ENCODE results near the gene SHCBP1L.
"Not testable (repeated sequence)": the region's sequence is repeated elsewhere in the genome, so short reads cannot be mapped to it uniquely, and the experiment has no call there.

The SHCBP1L gene

DNA sequence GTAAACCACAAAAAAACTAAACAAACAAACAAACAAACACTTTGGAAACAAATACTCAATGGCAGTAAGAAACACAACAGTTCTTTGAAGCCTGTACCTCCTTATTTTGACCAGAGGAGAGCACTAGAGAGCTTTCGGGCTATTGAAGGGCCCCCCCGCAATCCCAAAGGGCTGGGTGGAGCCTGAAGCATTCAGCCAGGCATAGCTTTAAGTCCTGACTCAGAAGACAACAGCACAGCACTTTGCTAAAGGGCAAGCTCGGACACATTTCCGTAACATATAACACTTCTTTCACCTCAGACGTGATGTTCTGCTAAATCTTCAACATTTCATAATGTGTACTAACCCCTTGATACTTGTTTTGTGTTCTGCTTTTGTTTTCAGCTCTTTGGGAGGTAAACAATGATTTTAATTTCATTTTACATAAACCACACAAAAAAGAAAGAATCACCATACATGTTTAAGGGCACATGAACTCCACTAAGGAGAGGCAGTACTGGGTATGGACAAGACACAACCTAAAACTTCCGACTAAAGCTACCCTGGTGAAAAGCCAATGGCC lies 9.7 kb upstream of the SHCBP1L start:
- DNase-seq: peak; percentile 66

DNA sequence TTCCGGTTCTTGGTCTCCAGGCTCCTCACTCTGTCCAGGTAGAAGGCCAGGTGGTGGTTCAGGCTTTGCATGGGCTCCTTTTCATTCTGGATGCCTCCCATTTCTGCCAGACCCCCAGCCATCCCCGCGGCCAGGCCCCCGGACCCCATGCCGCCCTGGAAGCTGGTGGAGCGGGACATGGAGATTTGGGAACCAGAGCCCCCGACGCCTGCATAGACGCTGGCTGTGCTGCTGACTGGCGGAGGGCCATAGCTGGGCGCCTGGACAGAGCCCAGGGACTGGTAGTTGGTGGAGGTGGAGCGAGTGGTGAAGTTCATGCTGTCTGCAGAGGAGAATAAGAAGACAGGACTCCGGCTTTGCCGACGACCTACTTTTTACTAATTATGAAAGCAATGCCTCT lies 7.1 kb upstream of the SHCBP1L start:
- DNase-seq: no peak

DNA sequence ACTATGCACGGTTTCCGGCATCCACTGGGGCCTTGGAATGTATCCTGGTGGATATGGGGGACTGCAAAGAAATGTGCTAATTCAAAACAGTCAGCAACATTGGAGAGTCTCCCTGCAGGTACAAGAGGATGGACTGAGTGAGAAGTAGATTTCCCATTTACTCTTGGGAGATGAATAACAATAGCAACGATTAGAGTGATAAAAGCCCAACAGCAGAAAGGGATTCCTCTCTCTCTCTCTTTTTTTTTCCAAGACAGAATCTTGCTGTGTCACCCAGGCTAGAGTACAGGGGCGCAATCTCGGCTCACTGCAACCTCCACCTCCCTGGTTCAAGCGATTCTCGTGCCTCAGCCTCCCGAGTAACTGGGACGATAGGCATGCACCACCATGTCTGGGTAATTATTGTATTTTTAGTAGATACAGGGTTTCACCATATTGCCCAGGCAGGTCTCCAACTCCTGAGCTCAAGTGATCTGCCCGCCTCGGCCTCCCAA lies 5.0 kb upstream of the SHCBP1L start:
- DNase-seq: no peak

DNA sequence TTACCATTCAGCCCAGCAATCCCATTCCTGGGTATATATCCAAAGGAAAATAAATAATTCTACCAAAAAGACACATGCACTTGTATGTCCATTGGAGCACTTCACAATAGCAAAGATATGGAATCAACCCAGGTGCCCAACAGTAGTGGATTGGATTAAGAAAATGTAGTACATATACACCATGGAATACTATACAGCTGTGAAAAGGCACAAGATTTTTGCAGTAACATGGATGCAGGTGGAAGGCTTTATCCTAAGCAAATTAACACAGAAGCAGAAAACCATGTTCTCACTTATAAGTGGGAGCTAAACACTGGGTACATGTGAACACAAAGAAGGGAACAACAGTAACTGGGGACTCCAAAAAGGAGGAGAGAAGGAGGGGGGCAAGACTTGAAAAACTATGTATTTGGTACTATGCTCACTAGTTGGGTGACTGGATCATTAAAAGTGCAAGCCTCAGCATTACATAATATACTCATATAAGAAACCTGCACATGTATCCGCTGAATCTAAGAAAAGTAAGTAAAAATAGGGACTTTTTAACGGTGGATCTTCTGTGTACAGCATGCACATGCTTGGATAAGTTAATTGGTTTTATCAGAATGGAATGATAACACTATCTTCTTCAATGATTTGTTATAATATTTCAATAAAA lies 3.9 kb upstream of the SHCBP1L start:
- no peak for DNase-seq

DNA sequence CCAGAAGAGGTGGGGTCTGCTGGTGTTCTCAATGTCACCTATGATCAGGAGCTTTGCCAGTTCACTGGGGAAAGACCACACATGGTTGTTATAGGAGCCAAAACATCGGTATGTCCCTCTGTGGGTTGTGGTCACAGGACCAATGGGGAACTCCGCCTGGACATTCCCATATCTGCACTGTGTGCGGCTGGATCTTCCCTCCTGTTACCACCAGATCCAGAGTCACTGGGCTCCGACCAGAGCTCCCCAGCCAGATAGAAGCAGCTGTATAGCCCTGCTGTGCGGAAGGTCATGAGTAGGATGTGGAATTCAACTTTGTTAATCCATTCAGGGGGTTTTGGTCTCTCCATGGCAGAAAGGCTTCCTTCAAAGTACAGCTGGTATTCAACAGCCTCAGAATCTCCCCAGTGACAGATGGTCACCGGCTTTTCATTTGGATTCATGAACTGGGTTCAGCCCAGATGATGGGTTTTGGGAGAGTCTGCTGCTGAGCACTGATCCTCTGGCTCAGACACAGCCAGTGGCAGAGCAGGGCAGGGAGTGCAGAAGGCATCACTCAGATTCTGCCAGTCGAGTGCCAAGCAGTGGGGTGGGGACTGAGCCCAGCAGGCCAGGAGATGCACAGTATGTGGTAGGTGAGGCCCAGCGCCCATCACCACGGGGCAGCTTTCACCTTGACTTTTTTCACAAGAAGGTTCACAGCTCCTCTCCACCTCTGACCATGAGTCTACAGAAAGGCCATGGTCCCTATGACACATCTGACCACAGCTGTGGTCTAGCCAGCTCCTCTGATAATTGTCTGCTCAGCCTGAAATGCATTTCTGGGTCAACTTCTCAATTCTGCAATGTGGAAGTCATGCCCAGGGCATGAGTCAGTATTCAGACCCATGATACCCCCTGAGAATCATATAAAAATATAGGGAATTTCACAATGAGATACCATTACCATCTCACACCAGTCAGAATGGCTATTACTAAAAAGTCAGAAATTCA lies 2.9 kb upstream of the SHCBP1L start:
- DNase-seq: peak; percentile 72

DNA sequence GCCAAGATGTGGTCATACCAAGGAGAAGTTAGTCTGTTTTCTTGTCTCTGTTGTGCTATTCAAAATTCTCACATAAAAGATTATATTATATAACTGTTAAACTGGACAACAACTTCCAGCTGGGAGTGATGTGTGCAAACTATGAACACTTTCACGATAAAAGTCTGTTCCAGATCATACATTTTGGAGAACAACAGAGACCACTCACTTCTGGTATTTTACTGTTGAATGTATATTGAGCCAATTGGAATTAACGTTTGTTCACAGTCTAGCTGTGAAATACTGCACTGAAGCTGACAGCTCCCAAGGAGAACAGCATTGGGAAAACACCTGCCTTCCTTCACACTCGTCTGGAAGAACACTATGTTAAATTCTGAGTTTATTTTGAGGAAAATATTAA lies 860 bp upstream of the SHCBP1L start:
- DNase-seq: no peak

- not testable (repeated sequence) for DNase-seq
Measured at GRCh38 chr1:182943336-182943735, 9.6 kb downstream of the SHCBP1L start.

DNA sequence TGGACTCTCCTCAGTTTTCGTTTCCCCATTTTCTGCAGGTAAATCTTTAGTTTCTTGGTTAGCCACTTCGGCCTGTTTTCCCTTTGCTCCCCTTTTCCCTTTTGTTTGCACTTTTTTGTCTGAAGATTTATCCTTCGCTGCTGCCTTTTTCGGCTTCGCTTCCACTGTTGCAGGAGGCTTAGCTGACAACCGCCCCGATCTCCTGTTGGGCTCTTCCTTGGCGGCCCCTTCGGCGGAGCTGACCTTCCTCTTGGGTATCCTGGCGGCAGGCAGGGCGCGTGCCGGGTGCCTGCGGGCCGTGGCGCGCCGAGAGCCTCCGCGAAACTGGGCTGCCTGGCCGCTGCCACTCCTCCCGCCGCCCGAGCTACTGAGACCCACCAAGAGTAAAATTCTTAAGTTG lies 10.8 kb downstream of the SHCBP1L start:
- DNase-seq: not testable (repeated sequence)

DNA sequence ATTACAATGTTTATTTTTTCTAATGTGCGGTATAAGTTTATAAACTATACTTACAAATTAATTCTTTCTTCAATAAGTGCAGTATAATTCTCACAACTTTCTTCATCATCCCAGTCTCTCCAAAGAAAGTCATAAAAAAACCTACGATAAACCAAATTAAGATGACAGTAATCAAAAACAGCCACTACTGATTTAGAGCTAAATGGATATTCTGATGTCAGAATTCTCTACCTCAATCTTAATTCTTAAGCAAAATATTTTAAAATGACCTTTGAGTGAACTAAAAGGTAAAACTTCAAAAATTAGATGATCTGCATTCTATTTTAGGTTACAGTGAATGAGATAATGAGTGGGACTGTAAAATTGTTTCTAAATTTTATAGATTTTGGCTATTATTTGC lies 13.6 kb downstream of the SHCBP1L start:
- no peak for DNase-seq

GRCh38 chr1:182935716-182936115 lies 17.2 kb downstream of the SHCBP1L start:
- no peak for DNase-seq

DNA sequence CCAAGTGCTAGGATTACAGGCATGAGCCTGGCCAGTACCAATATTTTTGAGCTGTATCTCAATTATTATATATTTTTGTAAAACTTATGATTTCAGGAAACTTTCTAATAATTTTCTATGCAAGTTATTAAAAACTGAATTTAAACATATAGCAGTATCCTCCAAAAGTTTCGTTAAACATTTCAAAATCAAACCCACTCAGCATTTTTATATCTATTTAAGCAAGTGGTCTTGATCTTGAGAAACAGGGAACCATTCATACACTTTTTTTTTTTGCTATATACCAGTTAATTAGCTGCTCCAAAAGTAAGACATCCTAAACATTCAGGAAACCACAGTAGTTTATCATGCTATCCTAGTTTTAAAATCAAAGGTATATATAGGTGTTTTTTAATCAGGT lies 22.0 kb downstream of the SHCBP1L start:
- DNase-seq: no peak

- no peak for DNase-seq
Measured at GRCh38 chr1:182927693-182928433, 25.1 kb downstream of the SHCBP1L start.

GRCh38 chr1:182925661-182926060 lies 27.3 kb downstream of the SHCBP1L start:
- no peak for DNase-seq

- DNase-seq: no peak
Measured at GRCh38 chr1:182917378-182917777, 35.6 kb downstream of the SHCBP1L start.

DNA sequence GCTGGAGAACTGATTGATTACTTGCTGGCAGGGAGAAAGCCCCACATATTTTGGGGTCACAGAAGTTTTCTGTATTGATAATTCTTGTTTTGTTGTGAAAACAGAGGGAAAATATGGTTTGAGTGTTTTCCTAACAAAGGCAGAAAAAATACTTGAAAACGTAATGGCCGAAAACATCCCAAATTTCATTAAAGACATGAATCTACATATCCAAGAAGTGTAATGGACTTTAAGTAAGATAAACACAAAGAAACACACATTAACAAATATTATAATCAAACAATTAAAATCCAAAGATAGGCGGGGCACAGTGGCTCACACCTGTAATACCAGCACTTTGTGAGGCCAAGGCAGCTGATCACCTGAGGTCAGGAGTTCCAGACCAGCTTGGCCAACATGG lies 39.6 kb downstream of the SHCBP1L start:
- DNase-seq: no peak

DNA sequence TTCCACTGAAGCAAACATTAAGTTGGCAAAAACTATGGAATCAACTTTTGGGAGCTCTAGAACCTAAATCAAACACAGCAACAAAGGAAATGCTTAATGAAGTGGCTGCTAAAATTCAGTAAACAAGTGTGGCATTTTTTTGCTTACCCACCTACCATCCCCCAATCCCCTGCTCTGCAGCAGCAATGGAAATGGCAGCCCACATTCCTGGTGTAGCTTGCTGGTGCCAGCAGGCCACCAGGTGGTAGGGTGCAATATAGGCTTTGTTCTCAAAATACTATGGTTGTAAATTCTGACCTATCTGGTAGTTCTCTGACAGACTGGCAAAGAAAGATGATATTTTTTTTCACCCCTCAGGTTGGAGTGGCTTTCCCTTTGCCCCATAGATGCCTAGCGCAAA lies 42.8 kb downstream of the SHCBP1L start:
- no peak for DNase-seq

DNA sequence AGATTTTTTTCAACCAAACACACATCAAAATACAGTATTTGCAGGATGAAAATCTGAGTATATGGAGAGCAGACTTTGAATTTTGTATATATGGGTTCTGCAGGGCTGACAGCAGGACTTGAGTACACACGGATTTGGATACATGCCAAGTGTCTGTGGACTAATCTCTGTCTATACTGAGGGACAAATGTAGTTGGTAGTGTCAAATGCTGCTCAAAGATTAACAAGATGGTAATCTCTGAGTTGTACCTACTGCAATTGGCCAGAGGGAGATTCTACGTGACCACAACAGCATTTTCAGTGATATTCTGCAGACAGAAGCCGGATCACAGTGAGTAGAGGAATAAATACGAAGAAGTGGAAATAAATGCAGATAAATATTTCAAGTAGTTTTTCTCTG lies 43.4 kb downstream of the SHCBP1L start:
- DNase-seq: no peak

DNA sequence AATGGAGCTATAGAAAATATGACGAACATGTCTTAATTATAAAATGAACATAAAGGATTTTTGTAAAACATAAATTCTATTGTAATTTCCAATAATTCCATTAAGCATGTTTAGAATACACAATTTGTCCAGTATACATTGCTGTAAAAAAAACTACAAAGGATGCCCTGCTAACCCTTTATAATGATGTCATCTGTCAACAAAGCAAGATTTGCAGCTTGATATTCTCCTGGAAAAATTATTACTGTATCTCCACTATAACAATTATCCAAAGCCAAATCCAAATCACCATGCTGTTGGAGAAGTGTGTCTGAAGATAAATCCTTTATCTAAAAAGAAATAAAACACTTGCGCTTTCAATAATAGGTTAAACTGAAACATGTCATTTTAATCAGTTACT lies 47.6 kb downstream of the SHCBP1L start:
- DNase-seq: no peak

DNA sequence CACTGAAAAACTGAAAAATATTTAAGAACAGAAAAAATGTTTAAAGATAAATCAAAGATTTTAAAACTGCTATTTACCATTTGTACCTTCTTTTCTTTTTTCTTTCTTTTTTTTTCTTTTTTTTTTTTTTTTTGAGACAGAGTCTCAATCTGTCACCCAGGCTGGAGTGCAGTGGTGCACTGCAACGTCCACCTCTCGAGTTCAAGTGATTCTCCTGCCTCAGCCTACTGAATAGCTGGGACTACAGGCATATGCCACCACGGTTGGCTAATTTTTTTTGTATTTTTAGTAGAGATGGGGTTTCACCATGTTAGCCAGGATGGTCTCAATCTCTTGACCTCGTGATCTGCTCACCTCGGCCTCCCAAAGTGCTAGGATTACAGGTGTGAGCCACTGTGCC lies 51.0 kb downstream of the SHCBP1L start:
- DNase-seq: not testable (repeated sequence)

- no peak for DNase-seq
Measured at GRCh38 chr1:182897696-182898095, 55.3 kb downstream of the SHCBP1L start.

DNA sequence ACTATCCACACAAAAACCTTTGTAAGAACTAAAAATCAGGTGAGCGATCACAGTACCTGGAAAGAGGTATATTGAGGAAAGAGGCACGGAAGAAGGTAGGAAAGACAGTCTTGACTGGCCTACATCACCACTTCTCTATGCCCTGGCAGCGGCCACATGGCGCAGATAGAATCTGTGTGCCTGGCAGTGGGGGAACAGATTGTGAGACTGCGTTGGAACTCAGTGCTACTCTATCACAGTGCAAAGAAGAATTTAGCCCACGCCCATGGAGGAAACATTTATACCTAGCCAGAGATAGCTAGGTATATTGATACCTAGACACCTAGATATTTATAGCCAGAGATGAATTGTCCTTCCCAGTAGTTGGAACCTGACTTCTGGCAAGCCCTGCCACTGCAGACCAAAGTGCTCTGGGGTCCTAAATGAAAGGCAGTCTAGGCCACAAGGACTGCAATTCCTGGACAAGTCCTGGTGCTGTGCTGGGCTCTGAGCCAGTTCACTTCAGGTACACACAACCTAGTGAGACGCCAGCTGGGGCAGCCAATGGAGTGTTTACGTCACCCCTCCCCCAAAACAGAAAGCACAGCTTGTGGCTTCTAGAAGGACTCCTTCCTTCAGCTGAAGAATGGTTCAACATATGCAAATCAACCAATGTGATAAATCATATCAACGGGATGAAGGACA lies 61.9 kb downstream of the SHCBP1L start:
- no peak for DNase-seq

DNA sequence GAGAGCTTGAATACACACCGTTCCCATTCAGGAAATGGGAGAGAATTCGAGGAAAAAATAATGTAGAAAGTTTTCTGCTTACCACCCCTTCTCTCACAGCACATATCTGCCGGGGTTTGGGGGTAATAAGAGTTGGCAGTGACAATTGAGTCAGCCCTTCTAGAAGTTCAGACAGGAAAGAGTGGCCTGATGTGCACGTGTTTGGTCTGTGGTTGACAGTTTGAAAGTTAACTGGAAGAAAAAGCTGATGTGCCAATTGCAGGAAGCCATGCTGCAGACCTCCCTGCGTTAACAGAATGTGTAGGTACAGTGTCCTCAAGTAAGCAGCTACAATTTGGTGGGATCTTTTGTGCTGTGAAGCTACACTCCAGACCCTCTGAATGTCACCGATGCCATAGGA lies 63.0 kb downstream of the SHCBP1L start:
- DNase-seq: no peak

All from T1000 (cell line).